ENCODE data around the gene CBFA2T3.

CBFA2T3 gene

DNA sequence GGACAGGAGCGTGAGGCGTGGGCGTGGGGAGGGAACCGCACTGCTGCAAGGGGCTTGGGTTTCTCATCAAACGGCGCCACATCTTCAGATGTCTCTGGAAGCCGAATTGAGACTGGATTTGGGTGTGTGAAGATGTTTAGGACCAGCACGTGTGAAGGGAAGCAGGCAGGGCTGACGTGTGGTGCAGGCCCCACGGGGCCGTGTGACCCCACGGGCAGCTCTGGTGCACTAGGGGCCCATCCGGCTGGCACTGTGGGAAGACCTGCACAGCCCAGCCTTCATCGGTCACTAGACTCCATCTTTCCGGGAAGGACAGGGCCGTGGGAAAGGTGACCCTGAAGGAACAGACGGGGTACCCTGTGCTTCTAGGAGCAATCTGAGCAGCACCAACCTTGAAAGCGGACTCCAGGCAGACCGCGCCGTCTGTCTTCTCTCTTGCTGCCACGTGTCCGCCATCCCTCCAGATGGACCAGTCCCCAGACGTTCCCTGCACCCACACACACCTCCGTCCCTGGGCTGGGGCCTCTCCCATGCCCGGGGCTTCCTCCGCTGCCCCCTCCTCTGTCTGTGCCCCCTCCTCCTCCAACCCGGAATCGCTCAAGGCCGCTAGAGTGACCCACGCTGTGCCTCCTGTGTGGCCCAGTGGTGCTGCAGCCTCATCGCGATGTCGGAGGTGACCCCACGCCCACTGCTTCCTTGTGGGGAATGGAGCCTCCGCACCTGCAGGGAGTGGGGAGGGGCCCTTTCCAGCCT, 23.4 kb upstream of the CBFA2T3 start:
- no peak overlapping the region for H3K4me3 ChIP-seq
- H3K27ac ChIP-seq = no peak overlapping the region

DNA sequence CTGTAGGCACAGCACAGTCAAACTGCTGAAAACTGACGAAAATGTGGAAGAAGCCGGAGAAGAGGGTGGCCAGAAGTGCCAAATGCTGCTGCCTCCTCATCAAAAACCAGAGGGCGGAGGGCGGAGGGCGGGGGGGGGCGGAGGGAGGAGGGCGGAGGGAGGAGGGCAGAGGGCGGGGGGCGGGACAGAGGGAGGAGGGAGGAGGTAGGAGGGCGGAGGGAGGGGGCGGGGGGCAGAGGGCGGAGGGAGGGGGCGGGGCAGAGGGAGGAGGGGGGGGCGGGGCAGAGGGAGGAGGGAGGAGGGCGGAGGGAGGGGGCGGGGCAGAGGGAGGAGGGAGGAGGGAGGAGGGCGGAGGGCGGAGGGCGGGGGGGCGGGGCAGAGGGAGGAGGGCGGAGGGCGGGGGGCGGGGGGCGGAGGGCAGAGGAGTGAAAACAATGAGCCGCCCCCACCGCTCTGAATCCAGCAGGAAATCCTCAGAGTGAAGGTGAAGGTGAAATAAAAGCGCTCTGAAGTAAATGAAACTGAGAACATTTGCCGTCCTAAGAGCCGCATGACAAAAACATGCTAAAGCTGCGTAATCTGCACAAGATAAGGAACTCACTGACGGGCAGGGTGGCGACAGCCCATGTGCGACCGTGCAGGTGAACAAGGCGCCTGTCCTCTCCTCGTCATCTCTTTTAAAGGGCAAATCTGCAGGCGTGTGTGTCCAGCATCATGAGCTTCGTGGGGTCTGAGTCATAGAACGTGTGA, 22.6 kb upstream of the CBFA2T3 start:
- no peak overlapping the region for H3K4me3 ChIP-seq
- no peak overlapping the region for H3K27ac ChIP-seq

DNA sequence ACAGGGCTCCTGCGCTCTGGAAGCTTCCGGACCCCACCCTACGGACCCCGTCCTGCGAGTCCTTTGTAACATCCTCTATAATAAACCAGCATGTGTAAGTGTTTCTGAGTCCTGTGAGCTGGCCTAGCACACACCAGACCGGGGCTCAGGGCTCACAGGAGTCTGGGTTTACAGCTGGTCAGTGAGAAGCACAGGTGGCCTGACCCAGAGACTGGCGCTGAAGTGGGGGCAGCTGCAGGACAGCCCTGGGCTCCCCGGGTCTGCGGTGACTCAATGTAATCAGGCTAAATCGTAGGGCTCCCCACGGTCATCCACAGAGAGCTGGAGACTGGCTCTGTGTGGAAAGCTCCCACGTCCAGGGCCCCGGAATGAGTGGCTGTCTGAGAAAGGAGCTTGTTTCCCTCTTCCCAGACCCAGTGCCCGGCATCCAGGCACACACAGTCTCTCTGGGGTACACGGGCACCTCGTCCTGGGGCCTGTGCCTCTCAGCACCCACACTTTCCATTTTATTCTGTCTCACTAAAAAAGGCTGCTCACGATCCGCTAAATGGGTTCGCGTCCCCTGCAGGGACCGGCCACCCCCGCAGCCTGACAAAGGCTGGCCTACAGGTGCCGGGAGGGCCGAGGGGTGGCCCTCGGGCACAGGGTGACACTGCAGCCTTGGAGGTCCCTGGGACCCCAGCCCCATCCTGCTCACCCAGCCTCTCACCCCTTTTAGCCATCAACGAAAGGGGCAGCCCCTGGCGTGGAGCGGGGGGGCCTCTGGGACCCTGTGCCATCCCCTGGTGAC, 18.9 kb upstream of the CBFA2T3 start:
- H3K27ac ChIP-seq = no peak overlapping the region
- no peak overlapping the region for H3K4me3 ChIP-seq

DNA sequence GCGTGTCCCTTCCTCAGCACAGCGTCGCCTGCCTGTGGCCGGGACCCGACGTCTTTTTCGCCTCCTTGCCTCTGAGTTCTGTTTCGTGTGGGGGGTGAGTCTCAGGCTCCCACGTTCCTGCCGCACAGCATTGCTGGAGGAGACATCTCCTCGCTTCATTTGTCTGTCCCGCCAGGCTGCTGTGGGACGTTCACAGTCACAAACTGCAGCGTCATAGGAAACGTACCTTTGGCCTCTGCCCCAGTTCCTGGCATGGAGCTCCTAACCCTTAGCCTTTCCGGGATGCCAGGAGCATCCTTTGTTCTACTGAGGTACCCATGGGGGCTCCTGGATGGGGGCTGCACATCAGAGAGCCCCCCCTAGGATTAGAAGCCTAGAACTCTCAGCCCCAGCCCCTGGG, 18.2 kb upstream of the CBFA2T3 start:
- Histone ChIP-seq H3K4me3 (no peak overlapping the region), H3K27ac (no peak overlapping the region)

DNA sequence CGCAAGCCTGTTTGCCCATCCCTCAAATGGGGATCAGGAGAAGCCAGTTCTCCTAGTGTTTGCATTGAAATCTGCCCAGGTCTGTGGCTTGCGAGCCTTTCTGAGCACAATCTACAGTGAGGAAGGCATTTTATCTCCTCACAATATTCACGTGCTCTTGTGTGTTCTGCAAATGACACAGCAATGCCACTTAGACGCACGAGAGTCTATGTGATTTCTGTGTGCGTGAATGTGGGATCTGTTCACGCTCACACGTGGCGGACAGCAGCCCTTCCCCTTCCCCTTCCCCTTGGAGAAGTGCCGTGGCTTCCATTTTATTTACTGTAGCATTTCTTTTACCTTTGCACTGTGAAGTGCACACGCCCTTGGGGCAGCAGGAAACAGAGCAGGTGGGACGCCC, 17.7 kb upstream of the CBFA2T3 start:
- Histone ChIP-seq H3K27ac (no peak overlapping the region), H3K4me3 (no peak overlapping the region)

DNA sequence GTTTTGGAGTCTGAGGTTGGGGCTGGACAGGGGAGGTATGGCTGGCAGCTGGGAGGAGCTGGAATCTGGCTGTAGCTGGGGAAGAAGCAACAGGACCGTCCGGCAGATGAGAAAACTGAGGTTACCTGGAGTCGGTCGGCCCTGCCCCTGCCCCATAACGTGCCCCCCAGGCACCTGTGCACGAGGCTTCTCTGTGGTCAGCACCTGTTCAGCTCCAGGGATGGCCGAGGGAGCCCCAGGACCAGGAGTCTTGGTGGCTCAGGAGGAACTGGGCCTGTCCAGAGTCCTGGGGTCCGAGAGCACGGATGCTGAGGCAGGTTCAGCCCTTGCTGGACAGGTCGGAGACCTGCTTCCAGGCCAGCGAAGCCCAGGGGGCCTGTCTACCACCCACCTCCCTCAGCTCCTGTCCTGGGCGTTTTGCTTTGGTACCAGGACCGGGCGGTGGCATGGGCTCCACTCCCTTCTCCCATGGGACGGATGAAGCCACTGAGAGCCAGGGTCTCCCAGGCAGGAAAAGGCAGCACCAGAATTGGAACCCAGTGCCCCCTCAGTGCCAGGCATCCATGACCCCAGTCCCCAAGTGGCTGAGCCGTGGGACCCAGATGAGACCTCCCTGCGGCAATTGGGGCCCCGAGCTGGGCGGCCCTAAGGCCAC, 17.1 kb upstream of the CBFA2T3 start:
- no peak overlapping the region for H3K27ac ChIP-seq
- H3K4me3 ChIP-seq = no peak overlapping the region

DNA sequence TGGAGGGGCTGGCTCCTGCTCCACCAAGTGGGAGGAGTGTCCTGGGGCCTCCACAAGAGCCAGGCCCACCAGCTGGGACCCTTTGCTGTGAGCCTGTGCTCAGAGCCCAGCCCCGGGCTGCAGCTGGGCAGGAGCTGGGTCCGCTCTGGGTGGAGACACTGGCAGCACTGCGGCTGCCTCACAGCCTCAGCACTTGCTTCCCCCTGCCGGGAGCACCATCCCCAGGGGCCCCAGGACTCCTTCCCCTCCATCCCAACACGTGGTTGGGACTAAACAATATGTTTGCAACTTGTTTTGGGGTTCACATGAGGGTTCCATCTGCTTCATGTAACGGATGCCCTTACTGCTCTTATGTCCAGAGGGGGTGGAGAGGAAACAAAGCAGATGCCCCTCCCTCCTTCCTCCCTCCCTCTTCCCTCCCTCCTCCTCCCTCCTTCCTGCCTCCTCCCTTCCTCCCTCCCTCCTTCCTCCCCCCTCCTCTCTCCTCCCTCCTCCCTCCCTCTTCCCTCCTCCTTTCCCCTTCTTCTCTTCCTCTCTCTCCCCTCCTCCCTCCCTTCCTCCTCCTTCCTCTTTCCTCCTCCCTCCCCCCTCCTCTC, 16.3 kb upstream of the CBFA2T3 start:
- Histone ChIP-seq H3K4me3 (no peak overlapping the region), H3K27ac (peak overlapping the region in 1 of 21 experiments; percentile 48)

DNA sequence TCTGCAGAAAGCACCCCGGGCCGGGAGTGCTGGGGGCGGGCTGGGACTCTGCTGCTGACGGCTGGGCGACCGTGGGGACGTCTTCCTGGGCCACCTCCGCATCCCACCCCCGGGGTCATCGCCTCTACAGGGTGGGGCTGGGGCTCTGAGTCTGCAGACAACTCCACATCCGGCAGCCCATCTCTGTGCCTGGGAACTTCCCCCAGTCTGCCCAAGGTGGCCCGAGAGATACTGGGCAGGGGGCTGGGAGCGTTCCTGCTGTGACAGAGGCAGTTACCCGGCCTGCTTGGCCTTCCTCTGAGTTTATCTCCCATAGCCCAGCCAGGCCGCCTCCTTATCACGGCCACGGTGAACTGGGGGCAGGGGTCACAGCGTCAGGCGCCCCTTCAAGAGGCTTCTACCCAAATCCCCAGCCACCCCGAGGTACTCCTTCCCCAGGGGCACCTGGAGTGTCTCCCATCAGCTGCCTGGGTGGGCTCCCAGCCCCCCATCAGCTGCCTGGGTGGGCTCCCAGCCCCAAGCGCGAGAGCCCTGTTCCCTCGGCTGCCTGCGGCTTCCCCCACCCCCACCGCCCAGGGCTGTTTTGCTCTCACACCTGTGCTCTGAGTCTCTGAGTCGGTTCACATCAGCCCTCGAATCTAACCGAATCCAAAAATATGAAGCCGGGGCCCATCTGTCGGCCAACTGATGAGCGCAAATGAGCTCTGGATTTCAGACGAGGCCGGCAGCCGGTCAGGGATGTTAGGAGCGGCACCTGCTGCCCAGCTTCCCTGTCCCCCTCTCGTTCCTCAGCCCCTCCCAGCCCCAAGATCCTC, 15.6 kb upstream of the CBFA2T3 start:
- no peak overlapping the region for H3K4me3 ChIP-seq
- peak overlapping the region in 1 of 21 experiments; percentile 48 for H3K27ac ChIP-seq

DNA sequence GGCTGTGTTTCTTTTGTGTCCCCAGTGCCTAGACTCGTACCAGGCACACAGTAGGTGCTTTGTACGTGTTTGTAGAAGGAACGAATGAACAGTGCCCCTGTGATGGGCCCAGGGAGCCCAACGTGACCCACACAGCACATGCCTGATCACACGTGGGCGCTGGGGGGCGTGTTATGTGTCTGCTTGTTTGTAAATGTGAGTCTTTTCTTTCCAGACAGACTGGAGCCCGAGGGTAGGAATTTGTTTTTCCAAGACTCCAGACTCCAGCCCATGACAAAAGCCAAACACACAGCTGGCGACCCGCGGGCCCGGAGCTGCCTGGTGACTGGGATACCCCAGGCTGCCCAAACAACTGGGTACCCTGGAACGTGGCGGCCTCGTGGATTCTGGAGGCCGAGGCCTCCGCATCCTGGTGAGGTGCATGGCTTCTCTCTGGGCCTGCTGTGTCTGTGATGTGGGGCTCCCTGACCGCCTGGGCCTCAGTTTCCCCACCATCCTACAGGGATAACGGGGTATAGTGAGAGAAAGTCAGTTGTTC, 14.9 kb upstream of the CBFA2T3 start:
- Histone ChIP-seq H3K27ac (peak overlapping the region in 1 of 21 experiments; percentile 7), H3K4me3 (no peak overlapping the region)

DNA sequence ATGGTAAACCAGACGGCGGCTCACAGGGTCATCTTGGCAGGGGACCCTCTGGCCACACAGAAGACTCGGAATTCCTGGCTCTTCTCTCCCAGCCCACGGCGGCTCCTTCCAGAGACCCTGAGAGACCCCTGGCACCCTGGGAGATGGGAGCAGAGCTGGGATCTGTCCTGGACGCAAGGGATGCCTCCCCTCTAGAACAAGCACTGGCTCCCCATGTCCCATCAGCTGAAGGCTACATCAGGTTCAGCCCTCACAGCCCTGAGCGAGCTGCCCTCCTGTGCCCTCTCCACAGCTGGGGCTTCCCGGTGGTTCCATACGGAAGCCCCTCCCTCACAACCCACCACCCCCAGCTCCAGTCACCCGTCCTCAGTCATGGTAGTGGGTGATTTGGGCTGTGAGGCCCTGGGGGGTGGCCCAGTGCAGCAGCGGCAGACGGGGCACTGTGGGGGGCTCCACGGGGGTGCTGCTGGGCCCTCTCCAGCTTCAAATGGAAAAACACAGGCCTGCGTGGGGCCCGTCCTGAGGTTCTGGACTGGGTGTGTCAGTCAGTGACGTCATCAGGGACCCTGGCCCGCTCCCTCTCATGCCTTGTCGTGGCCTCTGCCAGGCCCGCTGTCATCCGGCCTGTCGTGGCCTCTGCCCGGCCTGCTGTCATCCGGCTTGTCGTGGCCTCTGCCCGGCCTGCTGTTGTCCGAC, 13.0 kb upstream of the CBFA2T3 start:
- Histone ChIP-seq H3K27ac (no peak overlapping the region), H3K4me3 (no peak overlapping the region)

DNA sequence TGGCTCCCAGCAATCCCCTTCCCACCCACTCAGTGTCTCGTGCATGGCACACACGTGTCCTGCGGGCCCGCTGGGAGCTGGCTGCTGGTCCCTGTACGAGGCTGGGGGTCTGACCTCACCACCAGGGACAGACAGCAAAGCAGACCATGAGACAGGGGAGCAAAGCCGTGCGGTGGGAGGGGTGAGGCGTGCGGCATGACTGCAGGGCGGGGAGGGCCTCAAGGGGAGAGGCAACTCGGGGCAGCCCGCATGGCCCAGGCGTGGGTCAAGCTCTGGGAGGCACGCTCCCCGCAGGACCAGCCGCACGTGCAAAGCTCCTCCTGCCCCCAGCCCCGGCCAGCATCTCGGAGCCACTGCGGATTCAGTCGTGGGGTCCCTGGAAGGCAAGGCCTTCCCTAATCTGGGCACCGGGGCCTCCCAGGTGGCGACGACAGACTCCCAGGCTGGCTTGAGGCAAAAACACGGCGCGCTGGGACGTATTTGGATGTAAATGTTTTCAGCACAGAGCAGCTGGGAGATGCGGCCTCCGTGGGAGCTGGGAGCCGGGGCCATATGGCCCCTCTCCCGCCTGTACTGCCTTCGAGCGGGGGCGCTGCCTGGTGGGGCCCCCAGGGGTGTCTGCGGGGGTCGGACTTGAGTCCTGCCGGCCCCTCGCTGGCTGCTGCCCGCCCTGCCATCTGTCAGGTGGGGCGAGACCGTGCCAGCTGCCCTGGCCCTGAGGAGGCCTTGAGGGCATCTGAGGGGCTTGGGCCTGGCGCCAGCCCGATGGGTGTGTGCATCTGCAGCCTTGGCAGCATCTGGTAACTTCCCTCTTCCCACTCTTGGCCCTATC, 12.2 kb upstream of the CBFA2T3 start:
- H3K27ac ChIP-seq = no peak overlapping the region

DNA sequence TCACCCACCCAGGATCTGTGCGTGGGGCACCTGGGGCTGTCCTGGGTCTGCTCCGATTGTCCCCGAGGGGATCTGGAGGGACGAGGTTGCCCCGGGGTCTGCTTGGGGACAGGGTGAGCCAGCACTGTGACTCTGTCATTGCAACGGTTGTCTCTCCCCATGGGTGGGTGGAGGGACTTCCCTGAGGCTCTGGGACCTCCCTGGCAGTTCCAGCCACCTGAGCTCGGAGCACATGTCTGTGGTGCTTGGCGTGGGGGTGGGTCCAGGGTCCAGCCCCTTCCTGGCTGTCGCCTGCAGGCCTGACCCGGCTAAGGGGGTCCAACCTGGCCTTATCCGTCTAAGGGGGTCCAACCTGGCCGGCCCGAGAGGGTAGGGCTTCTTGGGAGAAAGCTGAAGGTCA, 8.5 kb upstream of the CBFA2T3 start:
- no peak overlapping the region for H3K27ac ChIP-seq
- no peak overlapping the region for H3K4me3 ChIP-seq

More for the DNA sequence above, 12.2 kb upstream of the CBFA2T3 start:
- H3K4me3 ChIP-seq = no peak overlapping the region

DNA sequence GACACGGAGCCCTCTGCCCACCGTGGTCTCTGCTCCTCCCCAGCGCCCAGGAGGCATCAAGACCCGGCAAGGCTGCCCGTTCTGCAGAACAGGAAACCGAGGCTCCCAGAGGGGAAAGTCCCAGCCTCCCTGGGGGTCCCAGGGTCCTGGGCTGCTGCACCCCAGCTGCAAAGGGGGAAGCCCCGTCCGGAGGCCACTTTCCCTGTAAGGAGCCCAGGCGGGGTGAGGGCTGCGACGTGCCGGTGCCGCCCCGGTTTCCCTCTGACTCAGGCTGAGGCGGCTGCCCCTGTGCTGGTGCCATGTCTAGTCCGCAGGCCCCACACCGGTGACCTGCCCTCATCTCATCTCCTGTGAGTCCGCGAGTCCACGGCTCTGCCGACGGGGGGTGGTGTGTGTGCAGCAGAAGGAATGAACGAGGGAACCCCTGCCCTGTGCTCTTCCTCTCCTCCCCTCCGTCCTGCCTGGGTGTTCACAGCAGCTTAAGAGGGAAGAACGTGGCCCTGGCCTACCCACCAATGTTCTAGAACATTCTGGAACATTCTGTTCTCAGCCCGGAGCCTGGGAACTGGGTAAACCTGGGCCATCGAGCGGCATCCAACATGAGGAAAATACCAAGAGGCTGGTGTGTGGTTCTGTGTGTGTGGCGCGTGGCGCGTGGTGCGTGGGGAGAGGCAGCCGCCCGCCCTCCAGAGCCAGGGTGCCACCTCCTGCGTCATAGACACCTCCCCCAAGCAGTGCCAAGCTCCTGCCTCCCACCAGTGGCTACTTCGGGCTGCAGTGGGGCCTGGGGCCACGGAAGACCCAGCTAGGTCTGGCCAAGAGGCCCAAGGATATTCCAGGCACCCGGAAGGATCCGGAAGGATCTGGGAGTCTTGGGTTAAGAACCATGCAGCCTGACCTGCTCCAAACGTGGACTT, 7.0 kb upstream of the CBFA2T3 start:
- no peak overlapping the region for H3K4me3 ChIP-seq
- H3K27ac ChIP-seq = no peak overlapping the region

DNA sequence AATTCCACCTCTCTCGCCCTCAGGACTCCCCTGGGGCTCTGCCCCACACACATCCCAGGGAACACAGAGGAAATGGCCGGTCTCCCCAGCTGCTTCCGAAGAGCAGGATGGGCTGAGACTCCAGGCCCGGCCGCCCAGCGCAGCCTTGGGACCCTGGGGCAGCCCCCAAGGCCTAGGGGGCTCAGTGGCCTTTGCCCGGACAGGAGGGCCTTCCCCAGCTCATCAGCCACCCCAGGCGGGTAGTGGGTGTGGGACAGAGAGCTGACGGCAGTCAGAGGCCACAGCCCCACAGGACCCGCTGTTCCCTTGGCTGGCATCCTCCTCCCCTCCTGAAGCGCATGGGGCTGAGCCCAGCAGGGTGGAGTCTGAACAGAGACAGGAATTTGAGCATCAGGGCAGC, 6.2 kb upstream of the CBFA2T3 start:
- Histone ChIP-seq H3K4me3 (no peak overlapping the region), H3K27ac (no peak overlapping the region)

DNA sequence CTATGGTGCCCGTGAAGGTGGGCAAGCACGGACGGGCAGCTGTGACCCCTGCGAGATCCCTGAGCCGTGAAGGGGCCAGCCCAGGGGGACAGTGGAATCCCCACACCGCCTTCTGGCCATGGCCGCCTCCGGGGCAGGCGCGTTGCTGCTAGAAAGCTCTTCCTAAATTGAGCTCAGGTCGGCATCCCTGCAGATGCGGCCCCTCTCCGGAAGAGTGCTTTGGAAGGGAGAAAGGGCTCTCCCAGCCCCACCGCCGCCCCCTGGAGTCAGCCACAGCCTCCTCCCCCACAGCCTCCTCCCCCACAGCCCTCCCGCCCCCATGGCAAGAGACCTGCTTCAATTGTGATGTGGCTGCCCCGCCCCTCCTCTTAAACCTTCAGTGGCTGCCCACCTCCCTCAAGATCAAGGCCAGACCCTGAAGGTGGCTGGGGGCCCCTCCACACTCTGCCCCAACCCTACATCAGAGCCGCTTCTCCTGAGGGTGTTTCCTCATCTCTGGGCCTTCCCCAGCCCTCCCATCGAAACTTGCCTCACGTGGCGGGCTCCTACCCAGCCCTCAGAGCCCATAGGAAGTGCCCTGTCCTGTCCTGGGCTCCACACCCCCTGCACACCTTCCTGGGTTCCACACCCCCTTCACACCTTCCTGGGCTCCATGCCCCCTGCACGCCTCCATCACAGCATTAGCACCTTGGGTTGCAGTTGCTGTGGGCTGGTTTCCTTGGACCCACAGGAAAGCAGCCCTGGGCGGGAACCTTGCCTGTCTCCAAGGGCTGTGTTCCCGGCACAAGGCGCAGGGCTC, 5.5 kb upstream of the CBFA2T3 start:
- H3K27ac ChIP-seq = no peak overlapping the region
- H3K4me3 ChIP-seq = no peak overlapping the region
